Activated CD4-positive, alpha-beta T cell treated with anti-CD3 and anti-CD28 coated beads, Interleukin-10, Interleukin-2, amounts not matched to agents 100 ng/mL and 50 ng/mL, durations not matched to agents 16 hours and 8 hours (primary cell): ENCODE results near the gene TEX2.
"Not testable (repeated sequence)": the region's sequence is repeated elsewhere in the genome, so short reads cannot be mapped to it uniquely, and the experiment has no call there.

Experiments used
- DNase-seq: peaks from one replicate; pipeline ENCODE4 v3.0.0-alpha.2; 2020

The TEX2 gene

GRCh38 chr17:64238449-64238848 lies 24.6 kb downstream of the TEX2 start:
- peak; percentile 25 for DNase-seq

GRCh38 chr17:64236827-64237403 lies 26.1 kb downstream of the TEX2 start:
- no peak for DNase-seq

- DNase-seq: no peak
Observed at GRCh38 chr17:64234961-64235360, 28.1 kb downstream of the TEX2 start.

- no peak for DNase-seq
Observed at GRCh38 chr17:64232466-64233262, 30.4 kb downstream of the TEX2 start.

GRCh38 chr17:64231567-64232141 lies 31.4 kb downstream of the TEX2 start:
- no peak for DNase-seq

- DNase-seq: no peak
Observed at GRCh38 chr17:64230791-64231408, 32.2 kb downstream of the TEX2 start.

- no peak for DNase-seq
Observed at GRCh38 chr17:64229815-64230728, 33.0 kb downstream of the TEX2 start.

- no peak for DNase-seq
Observed at GRCh38 chr17:64226132-64226531, 36.9 kb downstream of the TEX2 start.

- no peak for DNase-seq
Observed at GRCh38 chr17:64225410-64225809, 37.6 kb downstream of the TEX2 start.

- no peak for DNase-seq
Observed at GRCh38 chr17:64223931-64224629, 39.0 kb downstream of the TEX2 start.

GRCh38 chr17:64223283-64223682 lies 39.8 kb downstream of the TEX2 start:
- no peak for DNase-seq

- no peak for DNase-seq
Observed at GRCh38 chr17:64221679-64222078, 41.4 kb downstream of the TEX2 start.

GRCh38 chr17:64220604-64221003 lies 42.5 kb downstream of the TEX2 start:
- DNase-seq: not testable (repeated sequence)

GRCh38 chr17:64219571-64219970 lies 43.5 kb downstream of the TEX2 start:
- no peak for DNase-seq

GRCh38 chr17:64218066-64218465 lies 45.0 kb downstream of the TEX2 start:
- peak; percentile 40 for DNase-seq

- no peak for DNase-seq
Observed at GRCh38 chr17:64217249-64217691, 45.8 kb downstream of the TEX2 start.

- no peak for DNase-seq
Observed at GRCh38 chr17:64216338-64217248, 46.5 kb downstream of the TEX2 start.

GRCh38 chr17:64216000-64216337 lies 47.1 kb downstream of the TEX2 start:
- DNase-seq: no peak

GRCh38 chr17:64214950-64215349 lies 48.1 kb downstream of the TEX2 start:
- DNase-seq: no peak

- DNase-seq: no peak
Observed at GRCh38 chr17:64213995-64214811, 48.9 kb downstream of the TEX2 start.
